ENCODE results near the gene PLEKHA7.

PLEKHA7 gene

DNA sequence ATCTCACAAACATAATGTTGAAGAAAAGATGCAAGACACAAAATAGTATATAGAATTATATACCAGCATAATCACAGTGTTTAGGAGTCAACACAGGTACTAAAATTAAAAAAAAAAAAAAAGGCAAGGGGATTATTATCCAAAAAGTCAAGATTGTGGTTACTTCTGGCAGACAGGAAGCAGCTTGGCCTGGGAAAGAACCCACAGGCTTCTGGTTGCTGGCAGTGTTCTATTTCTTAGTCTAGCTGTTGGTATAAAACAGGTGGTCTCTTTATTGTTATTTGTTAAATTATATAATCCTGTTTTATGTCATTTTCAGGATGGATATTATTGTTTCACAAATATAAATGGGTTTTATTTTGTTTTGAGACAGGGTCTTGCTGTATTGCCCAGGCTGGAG is 221.8 kb downstream of the PLEKHA7 start:
- H3K27ac ChIP-seq, result no peak overlapping the region
- TF ChIP-seq CTCF (conservative IDR thresholded peaks at IDR 0.05), result no peak

DNA sequence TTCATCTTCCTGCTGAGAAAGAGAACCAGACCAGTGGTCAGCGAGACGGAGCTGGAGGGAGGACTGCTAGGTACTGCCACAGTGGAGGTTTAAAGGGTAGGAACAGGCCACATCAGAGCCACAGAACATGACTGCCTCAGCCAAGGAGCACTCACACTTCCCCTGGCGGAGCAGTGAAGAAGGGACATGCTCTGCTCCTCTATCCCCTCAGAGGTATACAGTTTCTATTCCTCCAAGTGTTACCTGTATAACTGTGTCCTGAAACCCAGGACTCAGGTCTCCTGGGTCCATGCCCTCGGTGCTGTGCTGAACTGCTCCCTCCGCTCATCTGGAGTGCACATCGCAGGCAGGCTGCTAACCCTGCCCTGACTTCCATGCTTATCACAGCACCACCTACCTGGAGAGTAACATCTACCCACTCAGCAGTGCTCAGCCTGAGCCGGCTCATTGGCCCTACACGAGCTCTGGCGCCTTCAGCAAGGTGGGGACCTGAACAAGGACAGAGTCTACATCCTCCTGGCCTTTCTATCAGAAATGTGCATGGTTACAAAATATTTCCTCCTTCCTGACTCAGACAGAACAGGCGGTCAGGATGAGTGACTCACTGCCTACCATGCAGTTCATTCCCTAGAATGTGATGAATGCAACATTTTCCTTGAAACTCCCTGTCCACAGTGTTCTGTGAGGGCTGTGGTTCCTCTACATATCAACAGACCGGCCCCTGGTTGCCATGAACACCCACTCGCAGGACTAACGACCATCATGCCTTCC is 222.8 kb downstream of the PLEKHA7 start:
- H3K27ac ChIP-seq, result no peak overlapping the region
- no peak for TF ChIP-seq CTCF (conservative IDR thresholded peaks at IDR 0.05)

- TF ChIP-seq CTCF (conservative IDR thresholded peaks at IDR 0.05), result no peak
- no peak overlapping the region for H3K27ac ChIP-seq
Observed at GRCh38 chr11:16790486-16791190, 223.6 kb downstream of the PLEKHA7 start.

DNA sequence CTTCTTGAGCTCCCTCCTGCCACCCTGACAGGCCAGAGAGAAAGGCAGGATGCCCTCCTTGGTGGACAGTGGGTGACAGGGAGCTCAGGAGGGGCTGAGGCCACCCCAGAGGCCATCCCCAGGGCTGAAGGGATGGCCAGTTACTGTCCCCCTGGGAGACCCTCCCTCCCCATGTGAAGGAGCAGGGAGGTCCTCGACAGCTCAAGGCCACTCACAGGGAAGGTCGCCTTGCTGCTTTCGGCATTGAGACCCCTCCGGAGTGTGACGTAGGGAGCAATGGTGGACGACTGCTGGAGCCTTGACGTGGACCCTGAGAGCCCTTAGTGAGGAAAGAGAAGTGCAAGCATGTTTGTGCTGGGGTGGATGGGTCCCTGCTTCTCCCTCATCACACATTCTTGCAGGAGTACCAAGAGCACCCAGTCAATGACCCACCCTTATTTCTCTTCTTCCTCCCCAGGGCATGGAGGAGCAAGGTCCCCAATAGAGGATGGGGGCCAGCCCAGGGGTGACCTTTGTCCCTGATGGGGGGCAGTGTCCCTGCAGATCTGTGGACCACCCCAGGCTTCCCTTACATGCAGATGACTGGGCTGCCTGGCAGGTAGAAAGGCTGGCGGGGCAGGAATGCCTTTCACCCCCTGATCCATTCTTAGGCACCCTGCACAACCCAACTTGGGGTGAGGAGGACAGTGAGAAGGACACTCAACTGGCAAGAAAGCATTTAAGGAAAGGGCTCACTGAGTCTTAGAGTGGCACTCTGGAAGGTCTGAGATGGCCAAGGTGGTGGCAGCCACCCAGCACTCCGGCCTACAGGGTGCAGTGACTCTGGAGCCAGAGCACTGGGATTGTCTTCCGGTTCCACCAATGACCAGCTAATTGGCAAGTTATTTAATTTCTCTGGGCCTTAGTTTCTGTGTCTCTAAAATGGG is 224.4 kb downstream of the PLEKHA7 start:
- TF ChIP-seq CTCF (conservative IDR thresholded peaks at IDR 0.05), result no peak
- no peak overlapping the region for H3K27ac ChIP-seq

GRCh38 chr11:16789063-16789420 is 225.2 kb downstream of the PLEKHA7 start:
- no peak overlapping the region for H3K27ac ChIP-seq
- TF ChIP-seq CTCF (conservative IDR thresholded peaks at IDR 0.05), result no peak

DNA sequence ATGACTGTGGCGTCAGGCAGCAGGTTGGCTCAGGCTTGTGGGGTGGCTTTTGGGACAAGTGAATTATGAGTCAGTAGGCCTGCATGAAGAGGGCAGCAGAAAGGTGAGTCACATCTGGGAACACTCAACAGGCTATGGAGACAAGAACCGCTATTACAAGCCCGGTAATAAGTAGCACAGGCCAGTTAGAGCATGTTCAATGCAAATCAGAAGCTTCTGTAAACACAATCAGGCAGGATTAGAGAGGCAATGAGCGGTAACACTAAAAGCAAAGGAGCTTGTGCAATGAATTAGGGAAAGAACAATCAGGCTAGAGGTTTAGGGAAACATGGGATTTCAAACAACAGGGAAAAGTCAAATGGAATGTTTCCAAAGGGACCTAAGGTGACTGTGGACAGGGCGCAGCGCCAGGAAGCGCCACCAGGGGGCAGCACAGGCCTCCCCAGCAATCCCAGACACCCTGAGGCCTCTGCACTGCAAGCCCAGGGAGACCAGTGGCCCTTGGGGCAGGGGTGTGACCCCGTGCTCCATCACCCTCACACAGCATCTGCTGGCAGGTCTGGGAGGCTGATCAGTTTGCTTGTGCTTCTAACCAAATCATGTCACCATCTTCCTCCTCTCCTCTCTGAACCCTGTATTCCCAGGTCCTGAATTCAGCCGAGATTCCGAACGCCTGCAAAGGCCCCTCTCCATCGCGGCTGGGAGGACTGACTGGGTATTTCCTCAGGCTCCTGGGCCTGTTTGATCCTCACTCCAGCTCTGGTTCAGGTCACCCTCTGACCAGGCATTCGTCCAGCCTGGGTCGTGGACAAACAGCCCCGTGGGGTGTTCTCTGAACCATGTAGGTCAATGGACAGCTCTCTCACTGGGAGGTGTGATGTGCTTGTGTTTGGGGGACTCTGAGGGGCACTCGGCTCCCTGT is 225.8 kb downstream of the PLEKHA7 start:
- no peak overlapping the region for H3K27ac ChIP-seq
- peak; percentile 96 for TF ChIP-seq CTCF (conservative IDR thresholded peaks at IDR 0.05)
